Measurements from ENCODE around the gene NMU.
"Not testable (repeated sequence)": the region's sequence is repeated elsewhere in the genome, so short reads cannot be mapped to it uniquely, and the experiment has no call there.

NMU gene

DNA sequence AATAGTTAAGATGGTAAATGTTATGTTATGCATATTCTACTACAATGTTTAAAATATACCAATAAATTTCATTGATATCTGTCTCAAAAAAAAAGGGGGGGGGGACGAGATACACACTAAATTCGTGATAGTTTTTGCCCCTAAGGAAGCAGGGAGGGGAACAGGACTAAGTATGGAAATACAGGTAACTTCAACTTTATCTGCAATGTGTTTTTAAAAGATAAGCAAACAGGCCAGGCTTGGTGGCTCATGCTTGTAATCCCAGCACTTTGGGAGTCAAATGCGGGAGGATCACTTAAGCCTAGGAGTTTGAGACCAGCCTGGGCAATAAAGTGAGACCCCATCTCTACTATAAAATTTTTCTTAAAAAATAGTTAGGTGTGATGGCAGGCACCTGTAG is 76.0 kb downstream of the NMU start:
- no peak for DNase-seq (ENCODE audit: low read depth)

DNA sequence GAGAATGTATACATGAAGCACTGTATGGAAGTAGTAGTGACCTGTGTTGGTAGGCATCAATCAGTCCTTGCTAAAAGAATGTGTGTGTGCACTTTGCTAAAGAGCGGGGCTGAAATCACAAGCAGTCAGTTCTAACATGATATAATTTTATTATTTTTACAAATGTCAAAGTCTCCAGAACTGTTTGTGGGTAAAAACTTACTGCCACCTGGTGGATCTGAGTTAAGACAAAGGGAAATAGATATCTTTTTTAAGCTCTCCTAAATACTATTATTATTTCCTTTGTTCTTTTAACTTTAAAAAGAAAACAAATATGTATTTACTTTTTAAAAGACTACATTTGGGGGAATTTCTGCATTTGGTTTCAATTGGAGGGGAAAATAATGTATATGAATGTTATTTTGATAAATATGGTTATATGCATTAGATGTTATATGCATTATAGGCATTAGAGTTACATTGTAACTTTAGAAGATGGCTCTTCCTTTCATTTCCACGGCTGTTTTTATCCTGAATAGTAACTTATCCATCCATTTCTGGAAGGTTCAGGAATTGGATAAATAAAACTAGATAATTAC is 81.6 kb downstream of the NMU start:
- DNase-seq (ENCODE audit: low read depth), result no peak

DNA sequence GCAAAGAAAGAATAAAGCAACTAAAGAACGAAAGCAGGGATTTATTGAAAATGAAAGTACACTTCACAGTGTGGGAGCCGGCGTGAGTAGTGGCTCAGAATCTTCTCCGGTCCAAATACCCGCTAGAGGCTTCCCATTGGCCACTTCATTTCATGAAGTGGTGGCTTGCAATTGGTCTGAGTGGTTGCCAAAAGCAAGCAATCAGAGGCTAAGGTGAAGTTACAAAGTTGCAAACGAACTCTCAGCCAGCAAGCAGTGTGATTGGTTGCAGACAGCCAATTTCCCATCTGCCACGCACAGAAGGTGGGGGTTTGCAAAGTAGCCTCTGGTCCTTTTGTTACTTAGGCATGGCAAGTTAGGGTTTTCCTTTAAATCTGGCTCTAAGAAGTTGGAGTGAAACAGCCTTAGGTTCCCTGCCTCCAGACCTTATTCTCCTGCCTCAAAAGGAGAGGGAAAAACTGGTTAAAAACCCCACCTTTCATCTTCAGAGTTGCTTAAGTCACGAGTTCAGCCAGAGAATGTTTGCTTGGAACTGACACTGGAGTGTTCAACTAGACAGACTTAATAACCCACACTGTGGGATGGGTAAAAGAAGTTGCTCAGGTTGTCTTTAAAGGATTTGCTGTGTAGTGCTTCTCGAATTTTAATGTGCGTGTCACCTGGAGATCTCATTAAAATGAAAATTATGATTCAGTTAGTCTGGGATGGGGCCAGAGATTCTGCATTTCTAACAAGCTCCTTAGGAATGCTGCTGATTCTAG is 82.5 kb downstream of the NMU start:
- no peak for DNase-seq (ENCODE audit: low read depth)

DNA sequence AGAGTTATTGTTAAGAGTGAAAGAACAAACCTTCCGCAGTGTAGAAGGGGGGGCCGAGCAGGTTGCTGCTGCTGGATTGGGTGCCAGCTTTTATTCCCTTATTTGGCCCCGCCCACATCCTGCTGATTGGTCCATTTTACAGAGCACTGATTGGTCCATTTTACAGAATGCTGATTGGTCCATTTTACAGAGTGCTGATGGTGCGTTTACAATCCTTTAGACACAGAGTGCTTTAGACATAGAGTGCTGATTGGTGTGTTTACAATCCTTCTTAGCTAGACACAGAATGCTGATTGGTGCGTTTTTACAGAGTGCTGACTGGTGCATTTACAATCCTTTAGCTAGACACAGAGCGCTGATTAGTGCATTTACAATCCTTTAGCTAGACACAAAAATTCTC is 84.1 kb downstream of the NMU start:
- not testable (repeated sequence) for DNase-seq (ENCODE audit: low read depth)

DNA sequence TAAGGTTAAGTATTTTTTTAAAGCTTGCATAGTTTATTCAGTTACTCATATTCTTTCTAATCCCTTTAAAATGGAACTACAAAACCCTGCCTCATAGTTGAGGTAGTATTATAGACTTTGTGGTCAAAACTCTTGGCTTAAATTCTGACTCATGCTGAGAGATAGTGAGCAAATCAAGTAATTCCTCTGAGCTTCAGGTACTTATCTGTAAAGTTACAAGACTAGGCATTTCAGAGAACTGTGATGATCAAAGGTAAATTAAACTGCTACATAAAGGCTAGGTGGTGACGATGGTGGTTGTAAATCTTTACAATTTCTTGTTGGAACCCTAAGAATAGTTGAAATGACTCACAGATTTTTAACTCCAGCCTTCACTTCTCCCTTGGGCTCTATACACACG is 86.2 kb downstream of the NMU start:
- no peak for DNase-seq (ENCODE audit: low read depth)

DNA sequence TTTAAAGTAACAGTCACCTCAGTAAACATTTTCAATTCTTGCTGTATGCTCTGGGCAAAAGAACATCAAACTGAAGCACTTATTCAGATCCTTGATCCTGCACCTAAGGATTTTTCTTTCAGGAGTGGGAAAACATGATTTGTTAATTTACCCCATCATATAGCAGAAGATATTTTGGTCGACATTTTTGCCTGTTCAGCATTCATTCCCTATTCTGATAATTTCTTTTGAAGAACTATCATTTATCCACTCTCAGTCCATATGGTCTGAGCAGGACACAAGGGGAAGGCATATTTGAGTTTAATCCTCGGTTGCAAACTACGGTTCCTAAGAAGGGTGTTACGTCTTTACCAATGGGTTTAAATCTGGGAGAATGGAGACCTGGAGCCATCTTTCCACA is 88.2 kb downstream of the NMU start:
- DNase-seq (ENCODE audit: low read depth), result no peak

DNA sequence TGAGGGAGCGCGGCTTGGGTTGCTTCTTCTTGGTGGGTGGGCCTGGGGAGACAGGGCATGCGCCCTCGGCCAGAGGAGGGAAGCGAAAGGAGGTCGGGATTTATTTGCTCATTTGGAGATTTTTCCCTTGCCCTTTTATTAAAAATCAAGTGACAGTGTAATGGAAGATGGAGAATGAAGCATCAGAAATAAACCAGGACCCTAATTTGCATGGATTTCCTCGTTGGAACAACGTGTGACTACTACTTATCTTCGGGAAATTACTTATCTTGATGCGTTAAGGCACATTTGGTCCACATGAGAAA is 88.7 kb downstream of the NMU start:
- no peak for DNase-seq (ENCODE audit: low read depth)

DNA sequence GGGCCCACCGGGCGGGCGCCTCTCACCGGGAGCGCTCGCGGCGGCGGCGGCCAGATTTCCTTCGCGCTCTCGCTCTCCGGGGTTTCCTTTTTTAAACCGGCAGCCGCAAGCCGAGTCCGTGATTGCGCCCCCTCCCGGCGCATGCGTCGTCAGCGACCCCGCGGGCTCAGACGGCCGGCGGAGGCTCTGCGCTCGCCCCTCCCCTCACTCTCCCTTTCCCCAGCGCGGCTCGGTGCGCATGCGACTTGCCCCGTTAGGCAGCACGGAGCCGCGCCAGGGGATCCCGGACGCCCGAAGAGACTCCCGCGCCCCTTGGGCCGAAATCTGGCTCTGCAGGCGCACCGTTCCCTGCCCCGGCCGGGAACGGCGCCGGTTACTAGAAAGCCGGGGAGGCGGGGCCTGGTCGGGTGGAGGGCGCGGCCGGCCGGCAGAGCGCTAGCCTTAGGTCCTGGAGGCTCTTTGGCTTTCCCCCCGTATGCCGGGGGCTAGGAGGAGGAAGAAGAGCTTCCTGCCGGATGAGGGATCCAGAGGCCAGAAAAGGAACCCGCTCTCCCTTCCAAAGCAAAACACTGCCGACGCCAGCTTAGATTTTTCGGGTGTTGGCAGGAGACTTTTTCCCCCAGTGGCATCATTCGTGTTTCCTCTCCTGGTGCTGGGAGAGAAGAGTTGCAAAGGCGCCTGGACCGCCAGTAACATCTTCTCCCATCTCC is 89.2 kb downstream of the NMU start, which contains the start of gene CLOCK:
TSS of gene CLOCK (minus strand) at position 154 of the 710 bp plus-strand sequence. CDS start 64,124 bp downstream, outside the sequence.
- DNase-seq (ENCODE audit: low read depth), result peak; percentile 77

DNA sequence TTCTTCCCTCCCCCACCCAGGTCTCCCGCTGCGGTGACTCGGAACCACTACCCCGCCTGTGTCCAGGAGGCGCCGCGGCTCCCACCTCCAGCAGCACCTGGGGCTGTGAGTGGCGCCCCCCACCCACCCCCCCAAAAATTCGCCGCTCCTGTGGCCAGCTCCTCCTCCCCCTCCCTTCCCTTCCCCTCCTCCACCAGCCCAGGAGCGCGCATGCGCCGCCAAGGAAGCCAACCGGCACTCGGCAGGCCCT is 89.7 kb downstream of the NMU start:
- DNase-seq (ENCODE audit: low read depth), result no peak

DNA sequence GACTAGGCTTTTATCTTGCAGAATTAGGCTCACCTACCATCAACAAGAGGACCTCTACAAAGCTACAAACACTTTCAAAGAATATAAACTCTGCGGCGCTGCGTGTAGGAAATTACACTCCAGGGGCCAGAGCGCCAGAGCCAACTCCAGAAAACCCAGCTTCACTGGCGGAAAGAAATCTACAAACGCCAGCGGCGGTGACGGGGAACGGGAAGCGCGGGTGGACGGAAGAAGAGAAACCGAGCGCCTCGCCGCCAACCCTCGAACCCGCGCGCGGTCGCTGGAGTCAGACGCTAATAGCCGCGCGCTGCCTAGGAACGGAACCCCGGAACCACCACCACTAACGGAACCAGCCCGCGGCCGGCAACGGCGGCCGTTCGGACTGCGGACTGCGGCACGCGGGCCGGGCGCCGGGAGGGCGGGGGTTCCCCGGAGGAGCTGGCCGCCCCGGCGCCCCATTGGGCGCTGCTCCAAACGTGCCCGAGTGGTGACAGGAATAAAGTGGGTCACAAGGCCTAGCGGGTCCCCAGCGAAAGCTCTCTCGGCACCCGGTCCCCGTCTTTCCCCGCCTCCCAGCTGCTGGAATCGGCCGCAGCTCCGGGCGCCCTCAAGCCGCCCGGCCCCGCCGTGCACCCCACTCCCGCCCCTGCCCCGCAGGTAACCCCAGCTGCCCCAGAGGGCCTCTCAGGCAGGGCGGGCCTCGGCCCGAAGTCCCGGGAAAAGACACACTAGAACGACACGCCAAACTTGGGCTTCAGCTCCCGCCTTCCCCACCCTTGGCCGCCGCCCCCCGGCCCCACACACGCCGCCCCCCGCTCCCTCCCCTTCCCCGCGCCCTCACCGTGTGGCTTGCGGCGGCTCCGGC is 90.2 kb downstream of the NMU start:
- DNase-seq (ENCODE audit: low read depth), result peak; percentile 55
